ENCODE measurements around the gene NUDT1. TPM values are rescaled to one million over a fixed set of nuclear protein-coding genes. Genes with fewer than 3 reads are reported as not detected.
A peak's percentile ranks its signal among the peaks of the same experiment; 100 is the strongest.
"Not testable (repeated sequence)": the region's sequence is repeated elsewhere in the genome, so short reads cannot be mapped to it uniquely, and the experiment has no call there.

The NUDT1 gene
- polyA plus RNA-seq, 4 donors, result 18.0 to 23.5 (median 19.3) TPM

DNA sequence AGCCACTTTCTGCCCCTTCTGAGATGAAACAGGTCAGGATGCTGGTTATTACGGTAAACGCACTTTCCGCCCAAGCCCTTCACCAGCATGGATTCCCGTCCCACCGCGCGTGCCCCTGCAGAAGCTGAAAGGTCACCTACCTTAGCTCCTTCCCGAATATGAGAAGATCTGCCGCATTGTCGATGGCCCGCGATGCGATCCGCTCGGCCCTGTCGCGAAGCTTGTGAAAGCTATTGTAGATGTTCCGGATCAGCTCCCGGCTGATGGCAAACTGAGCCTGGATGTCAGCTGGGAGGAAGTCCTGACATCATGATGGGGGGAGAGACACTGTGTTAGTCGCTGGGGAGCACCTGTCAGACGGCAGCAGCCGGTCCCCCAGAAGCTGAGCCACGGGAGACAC is 22.1 kb downstream of the NUDT1 start:
- no peak for DNase-seq (ENCODE audit: low read depth in 4 of 4, low spot score in 3 of 4)

- DNase-seq (ENCODE audit: low read depth in 4 of 4, low spot score in 3 of 4), result no peak
Measured at GRCh38 chr7:2266911-2267310, 24.9 kb downstream of the NUDT1 start.

DNA sequence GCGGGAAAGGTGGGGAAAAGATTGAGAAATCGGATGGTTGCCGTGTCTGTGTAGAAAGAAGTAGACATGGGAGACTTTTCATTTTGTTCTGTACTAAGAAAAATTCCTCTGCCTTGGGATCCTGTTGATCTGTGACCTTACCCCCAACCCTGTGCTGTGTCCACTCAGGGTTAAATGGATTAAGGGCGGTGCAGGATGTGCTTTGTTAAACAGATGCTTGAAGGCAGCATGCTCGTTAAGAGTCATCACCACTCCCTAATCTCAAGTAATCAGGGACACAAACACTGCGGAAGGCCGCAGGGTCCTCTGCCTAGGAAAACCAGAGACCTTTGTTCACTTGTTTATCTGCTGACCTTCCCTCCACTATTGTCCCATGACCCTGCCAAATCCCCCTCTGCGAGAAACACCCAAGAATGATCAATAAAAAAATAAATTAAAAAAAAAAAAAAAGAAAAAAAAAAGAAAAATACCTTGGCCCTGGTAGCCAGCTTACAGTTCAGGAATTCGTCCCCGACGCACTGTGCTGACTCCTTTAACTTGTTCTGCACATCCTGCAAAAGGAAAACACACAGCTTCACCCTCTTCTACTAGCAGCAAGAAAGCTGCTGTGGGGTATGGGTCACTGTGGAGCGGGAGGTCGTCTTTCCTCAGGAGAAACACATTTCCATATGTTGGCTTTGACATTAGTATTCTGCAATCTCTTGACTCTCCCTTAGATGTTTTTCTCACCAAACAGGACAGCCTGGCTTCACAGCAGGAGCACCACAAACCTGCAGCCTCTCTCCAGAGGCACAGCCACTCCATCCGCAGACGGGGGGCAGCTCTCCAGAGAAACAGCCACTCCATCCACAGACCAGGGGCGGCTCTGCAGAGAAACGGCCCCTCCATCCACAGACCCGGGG is 27.3 kb downstream of the NUDT1 start:
- DNase-seq (ENCODE audit: low read depth in 4 of 4, low spot score in 3 of 4), result not testable (repeated sequence)

DNA sequence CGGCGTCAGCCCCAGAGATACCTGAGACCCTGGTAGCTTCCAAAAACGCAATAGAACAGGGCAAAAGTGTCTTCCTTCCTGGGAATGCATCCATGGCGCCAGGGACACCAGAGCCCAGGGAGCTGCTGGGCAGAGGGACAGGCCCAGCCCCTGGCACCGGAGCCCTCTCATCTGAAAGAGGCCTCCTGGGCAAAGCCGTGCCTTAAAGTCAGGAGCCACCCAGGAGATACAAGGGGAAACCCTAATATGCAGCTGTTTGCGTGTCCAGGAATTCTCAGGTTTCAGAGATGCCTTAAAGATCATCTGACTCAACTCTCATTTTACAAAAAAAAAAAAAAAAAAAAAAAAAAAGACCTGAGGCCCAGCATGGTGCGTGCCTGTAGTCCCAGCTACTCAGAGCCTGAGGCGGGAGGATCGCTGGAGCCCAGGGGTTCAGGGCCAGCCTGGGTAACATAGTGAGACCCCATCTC is 28.0 kb downstream of the NUDT1 start:
- no peak for DNase-seq (ENCODE audit: low read depth in 4 of 4, low spot score in 3 of 4)

- DNase-seq (ENCODE audit: low read depth in 4 of 4, low spot score in 3 of 4), result no peak
Measured at GRCh38 chr7:2270495-2270894, 28.5 kb downstream of the NUDT1 start.

DNA sequence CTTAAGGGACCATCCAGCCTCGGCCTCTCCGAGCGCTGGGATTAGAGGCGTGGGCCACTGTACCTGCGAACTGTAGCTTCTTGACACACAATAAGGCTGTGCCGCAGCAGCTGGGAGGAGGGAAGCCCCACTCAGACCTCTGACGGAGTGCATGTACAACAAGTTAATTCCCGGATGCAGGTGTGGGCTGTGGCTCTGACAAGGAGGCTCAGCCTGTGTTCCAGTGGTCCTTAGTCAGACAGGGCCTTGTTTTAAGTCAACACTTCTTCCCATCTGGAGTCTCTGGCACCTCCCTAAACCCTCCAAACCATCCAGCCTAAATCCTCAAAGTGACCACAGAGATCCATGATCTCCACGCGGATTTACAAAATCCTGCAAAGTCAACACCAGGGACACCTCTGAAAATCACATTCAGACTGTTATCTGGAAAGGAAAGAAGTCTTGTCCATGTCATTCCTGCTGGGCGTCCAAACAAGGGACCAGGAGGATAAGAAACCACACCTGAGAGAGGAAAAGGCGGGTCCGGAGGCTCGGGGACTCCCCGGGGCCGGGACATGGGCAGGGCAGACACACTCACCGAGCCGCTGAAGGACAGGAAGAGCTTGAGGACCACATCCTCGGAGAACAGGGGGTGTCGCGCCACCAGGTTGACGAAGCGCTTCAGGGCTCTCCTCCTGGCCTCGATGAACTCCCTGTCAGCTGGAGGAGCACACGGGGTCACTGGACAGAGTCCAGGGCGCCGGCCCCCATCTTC is 29.4 kb downstream of the NUDT1 start:
- DNase-seq (ENCODE audit: low read depth in 4 of 4, low spot score in 3 of 4), result no peak

DNA sequence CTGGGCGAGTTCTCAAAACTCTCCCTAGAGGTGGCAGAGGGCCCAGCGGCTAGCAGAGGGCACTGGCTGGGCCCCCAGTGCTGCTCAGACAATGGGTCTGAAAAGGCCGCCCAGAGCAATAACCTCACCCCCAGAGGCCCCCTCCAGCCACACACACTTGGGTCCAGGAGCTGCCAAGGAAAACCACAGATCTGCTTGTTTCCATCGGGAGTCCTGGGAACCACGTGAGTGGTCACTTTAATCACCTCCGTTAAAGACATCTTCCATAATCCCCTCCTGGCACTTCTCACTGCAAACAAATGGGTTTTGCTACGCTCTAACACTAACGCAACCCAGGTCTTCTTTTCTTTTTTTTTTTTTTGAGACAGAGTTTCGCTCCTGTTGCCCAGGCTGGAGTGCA is 30.0 kb downstream of the NUDT1 start:
- no peak for DNase-seq (ENCODE audit: low read depth in 4 of 4, low spot score in 3 of 4)

GRCh38 chr7:2273866-2274265 is 31.8 kb downstream of the NUDT1 start:
- no peak for DNase-seq (ENCODE audit: low read depth in 4 of 4, low spot score in 3 of 4)

DNA sequence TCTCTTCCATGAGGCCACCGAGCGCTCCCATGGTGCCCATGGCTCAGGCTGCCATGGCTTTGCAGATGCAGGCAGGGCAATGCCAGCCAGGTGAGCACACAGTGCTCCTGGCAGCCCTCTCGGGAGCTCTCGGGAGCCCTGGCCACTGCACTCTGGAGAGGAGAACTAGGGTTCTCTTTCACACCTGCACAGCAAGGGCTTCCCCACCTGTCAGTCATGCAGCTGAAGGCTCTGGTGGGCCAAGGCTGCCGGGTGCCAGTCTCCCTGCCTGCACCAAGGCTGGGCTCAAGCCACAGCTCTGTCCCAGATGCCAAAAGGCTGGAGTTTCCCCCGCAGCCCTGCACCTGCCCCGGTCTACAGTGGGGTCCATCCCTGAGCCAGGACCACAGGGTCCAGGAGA is 32.6 kb downstream of the NUDT1 start:
- no peak for DNase-seq (ENCODE audit: low read depth in 4 of 4, low spot score in 3 of 4)

- no peak for DNase-seq (ENCODE audit: low read depth in 4 of 4, low spot score in 3 of 4)
Measured at GRCh38 chr7:2275101-2275500, 33.1 kb downstream of the NUDT1 start.

- DNase-seq (ENCODE audit: low read depth in 4 of 4, low spot score in 3 of 4), result no peak
Measured at GRCh38 chr7:2276107-2276506, 34.1 kb downstream of the NUDT1 start.

DNA sequence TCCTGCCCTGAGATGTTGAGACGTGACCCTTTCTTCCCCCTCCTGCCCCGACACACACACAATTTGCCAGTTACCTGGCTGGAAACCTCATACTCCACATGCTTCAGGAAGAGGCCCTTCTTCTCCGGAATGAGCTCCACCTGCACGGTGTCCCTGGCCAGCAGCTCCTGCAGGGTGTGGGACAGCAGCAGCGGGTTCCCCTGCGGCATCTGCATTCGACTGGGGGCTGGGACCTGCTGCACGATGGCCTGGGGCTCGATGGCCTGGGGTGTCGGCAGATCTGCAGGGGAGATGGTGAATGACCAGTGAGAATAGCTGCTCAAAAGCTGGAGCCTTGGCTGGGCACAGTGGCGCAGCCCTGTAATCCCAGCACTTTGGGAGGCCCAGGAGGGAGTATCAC is 36.0 kb downstream of the NUDT1 start:
- DNase-seq (ENCODE audit: low read depth in 4 of 4, low spot score in 3 of 4), result no peak

- no peak for DNase-seq (ENCODE audit: low read depth in 4 of 4, low spot score in 3 of 4)
Measured at GRCh38 chr7:2279896-2280295, 37.9 kb downstream of the NUDT1 start.

DNA sequence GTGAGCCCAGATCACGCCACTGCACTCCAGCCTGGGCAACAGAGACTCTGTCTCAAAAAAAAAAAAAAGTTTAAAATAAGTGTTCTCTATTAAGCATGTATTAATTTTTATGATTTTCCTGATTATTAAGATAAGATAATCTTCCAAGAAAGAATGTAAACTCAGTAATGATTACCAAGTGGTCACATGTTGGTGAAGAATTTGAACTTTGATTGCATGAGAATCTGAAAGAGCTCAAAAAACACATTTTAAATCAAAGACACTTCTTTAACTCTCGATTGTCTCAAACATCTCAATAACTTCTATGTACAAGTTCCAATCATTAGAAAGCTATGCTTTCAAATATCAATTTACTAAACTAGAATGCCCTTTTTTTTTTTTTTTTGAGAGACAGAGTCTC is 38.4 kb downstream of the NUDT1 start:
- no peak for DNase-seq (ENCODE audit: low read depth in 4 of 4, low spot score in 3 of 4)

DNA sequence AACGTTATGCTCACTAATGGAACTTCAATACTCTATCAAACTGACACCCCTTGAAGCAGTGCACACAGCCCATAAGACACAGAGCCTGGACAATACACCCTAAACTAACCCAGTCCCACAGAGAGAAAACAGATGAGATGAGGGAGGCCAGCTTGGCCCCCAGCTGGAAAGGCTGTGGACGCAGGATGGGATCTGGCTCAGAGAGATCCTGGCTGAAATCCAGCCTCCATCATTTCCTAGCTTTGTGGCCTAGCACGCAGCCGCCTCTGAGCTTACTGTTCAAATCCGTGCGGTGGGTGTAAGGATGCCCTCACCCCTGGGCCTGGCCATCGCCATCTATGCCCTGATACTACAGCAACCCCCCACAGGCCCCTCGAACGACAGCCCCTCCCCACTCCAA is 39.5 kb downstream of the NUDT1 start:
- no peak for DNase-seq (ENCODE audit: low read depth in 4 of 4, low spot score in 3 of 4)

GRCh38 chr7:2282185-2282751 is 40.2 kb downstream of the NUDT1 start:
- peak in 1 of 4 donors; percentile 51 for DNase-seq (ENCODE audit: low read depth in 4 of 4, low spot score in 3 of 4)

DNA sequence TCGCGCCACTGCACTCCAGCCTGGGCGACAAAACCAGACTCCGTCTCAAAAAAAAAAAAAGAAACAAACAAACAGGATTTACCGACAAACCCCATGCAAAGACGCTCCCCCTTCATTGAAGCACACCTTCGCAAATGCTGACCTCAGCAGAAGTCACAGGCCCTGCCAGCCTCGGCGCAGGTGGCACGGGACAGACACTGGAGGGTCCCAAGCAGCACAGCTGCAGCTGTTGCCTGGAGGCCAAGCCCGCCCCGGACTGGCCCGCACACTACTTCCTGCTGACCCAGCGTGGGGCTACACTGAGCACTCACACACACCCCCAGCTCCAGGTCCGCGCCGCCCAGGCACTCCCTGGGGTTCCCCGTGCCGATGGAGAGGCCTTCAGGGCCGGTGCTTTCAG is 41.0 kb downstream of the NUDT1 start:
- DNase-seq (ENCODE audit: low read depth in 4 of 4, low spot score in 3 of 4), result no peak

GRCh38 chr7:2287745-2288144 is 45.7 kb downstream of the NUDT1 start:
- DNase-seq (ENCODE audit: low read depth in 4 of 4, low spot score in 3 of 4), result no peak

- DNase-seq (ENCODE audit: low read depth in 4 of 4, low spot score in 3 of 4), result no peak
Measured at GRCh38 chr7:2288503-2288902, 46.5 kb downstream of the NUDT1 start.

DNA sequence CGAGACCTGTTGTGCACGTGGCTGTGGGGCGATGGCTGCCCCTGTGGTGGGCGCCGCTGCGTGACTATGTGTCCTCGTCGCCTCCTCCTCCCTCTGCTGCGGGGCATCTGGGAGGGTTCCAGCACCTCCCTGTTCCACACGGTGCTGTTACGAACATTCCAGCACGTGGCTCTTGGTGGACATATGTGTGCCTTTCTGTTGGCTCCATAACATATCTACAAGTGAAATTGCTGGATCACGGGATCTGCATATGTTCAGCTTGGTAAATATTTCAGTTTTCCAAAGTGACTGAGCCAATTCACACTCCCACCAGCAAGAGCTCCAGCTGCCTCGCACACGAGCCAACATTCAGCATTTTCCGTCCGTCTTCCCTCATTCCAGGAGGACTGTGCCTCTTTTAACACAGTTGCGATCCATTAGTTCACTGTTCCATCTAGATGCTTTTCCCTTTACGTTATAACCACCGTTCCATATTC is 47.1 kb downstream of the NUDT1 start:
- DNase-seq (ENCODE audit: low read depth in 4 of 4, low spot score in 3 of 4), result no peak

DNA sequence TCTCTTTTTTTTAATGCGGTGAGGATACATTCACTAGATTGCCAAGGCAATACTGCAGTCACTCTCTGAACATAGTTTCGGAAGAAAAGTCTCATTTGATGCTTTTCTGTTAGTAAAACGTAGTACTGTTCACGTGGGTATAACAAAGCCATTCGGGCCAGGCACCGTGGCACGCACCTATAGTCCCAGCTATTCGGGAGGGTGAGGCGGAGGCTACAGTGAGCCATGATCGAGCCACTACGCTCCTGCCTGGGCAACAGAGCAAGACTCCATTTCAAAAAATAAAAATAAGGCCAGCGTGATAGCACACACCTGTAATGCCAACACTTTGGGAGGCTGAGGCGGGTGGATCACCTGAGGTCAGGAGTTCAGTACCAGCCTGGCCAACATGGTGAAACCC is 47.6 kb downstream of the NUDT1 start:
- DNase-seq (ENCODE audit: low read depth in 4 of 4, low spot score in 3 of 4), result no peak

Data from right renal pelvis (tissue), 4 donors.